Kidney (tissue), 14 donors: ENCODE measurements around the gene OGA. TPM values are rescaled to one million over a fixed set of nuclear protein-coding genes. Genes with fewer than 3 reads are reported as not detected.

Experiments
- DNase-seq, 5 donors: peaks; one replicate each; pipeline ENCODE4 v3.0.0-alpha.2; 2013 to 2020
- FAIRE-seq: peaks from 2 replicates; lab custom pipeline; 2012; peaks lifted over from hg19 to GRCh38; lab: Jason Lieb, UNC
- H3K27ac ChIP-seq, 2 donors: one replicate each; pipeline ENCODE4 v1.7.0; 2013; ENCODE audit warnings: low read depth in 2 of 2, low read length in 2 of 2, inconsistent platforms in 1 of 2
- H3K27me3 ChIP-seq: one replicate; pipeline ENCODE4 v1.7.1; 2013; ENCODE audit warnings: low read length, inconsistent platforms; ENCODE audit not compliant: control insufficient read depth, insufficient read depth
- H3K36me3 ChIP-seq, 3 donors: one replicate each; pipeline versions ENCODE4 v1.7.0 to v1.7.1; 2013; ENCODE audit warnings: low read length in 3 of 3, control low read depth in 1 of 3, inconsistent platforms in 1 of 3; ENCODE audit not compliant: insufficient read depth in 3 of 3, control insufficient read depth in 2 of 3
- H3K4me1 ChIP-seq, 3 donors: one replicate each; pipeline versions ENCODE4 v1.7.0 to v1.7.1; 2013; ENCODE audit warnings: low read length in 3 of 3, inconsistent platforms in 1 of 3, low read depth in 1 of 3; ENCODE audit not compliant: control insufficient read depth in 2 of 3, insufficient read depth in 2 of 3
- H3K4me3 ChIP-seq, 3 donors: one replicate each; pipeline versions ENCODE4 v1.7.0 to v1.8.1; 2013; ENCODE audit warnings: low read length in 3 of 3, control low read depth in 1 of 3, inconsistent platforms in 1 of 3
- H3K9ac ChIP-seq, 3 donors: one replicate each; pipeline versions ENCODE4 v1.7.0 to v1.7.1; 2013; ENCODE audit warnings: low read length in 3 of 3, control low read depth in 1 of 3, inconsistent platforms in 1 of 3
- H3K9me3 ChIP-seq, 3 donors: one replicate each; pipeline versions ENCODE4 v1.7.0 to v1.7.1; 2013; ENCODE audit warnings: low read length in 3 of 3, control low read depth in 1 of 3, inconsistent platforms in 1 of 3; ENCODE audit not compliant: control insufficient read depth in 2 of 3, insufficient read depth in 1 of 3
- CTCF ChIP-seq: IDR thresholded peaks from 3 replicates; pipeline ENCODE4 v1.5.1; 2012; ENCODE audit warnings: mild to moderate bottlenecking, moderate library complexity, borderline replicate concordance; ENCODE audit not compliant: insufficient read depth; ENCODE audit errors: extremely low read depth
- intact Hi-C: fragments of 100-400 bp; cut with DNase I; formaldehyde crosslinking; loops from one replicate; pipeline ENCODE4 v1.11.1; 2022
- polyA plus RNA-seq: library from polyadenylated mRNA; stranded (reverse); fragments of 350-450 nt; fragmentation: Illumina TruSeq; extraction: RNeasy Lipid Tissue Mini Kit (QIAGEN cat#74804); gene quantifications from one replicate; pipeline ENCODE4 v1.2.3, GENCODE V29; 2014; ENCODE audit warnings: low read depth, low replicate concordance; ENCODE audit not compliant: insufficient read depth
- total RNA-seq: library from RNA; stranded (reverse); fragmentation: NEBNext Ultra II Directional; extraction: Animal tissue kit (Norgen Biotek cat#: 25700); gene quantifications from one replicate; pipeline ENCODE4 v1.2.1, GENCODE V29; 2021
- donor health status: control.
- donor health status: control.
- donor health status: control.
- donor health status: control.
- donor health status: control.
- donor health status: DM: yes; HTN: yes; CAD: no.
- donor health status: Normal renal cell carcinoma (clear cell type).

Gene OGA
- total and polyA plus RNA-seq, 2 donors from 2014 or later: 33.4 to 146 TPM

- no peaks in the 10 kb centered on the region for H3K36me3 ChIP-seq
- H3K9ac ChIP-seq: no peak overlapping the region
- no peak for TF ChIP-seq CTCF
- FAIRE-seq: no peak
- H3K4me1 ChIP-seq: no peaks in the 10 kb centered on the region
- H3K4me3 ChIP-seq: no peak overlapping the region
- H3K27ac ChIP-seq: no peak overlapping the region
- no peak for DNase-seq
- peaks cover 3% of the 10 kb centered on the region for H3K27me3 ChIP-seq
- intact Hi-C loops: no loop called here
- H3K9me3 ChIP-seq: no peaks in the 10 kb centered on the region
Measured at GRCh38 chr10:101761226-101761625, 57.0 kb downstream of the OGA start.

GRCh38 chr10:101760510-101760909, 57.7 kb downstream of the OGA start:
- FAIRE-seq (no peak), DNase-seq (no peak)
- no peaks in the 10 kb centered on the region for H3K4me1 ChIP-seq
- no peak overlapping the region for H3K4me3 ChIP-seq
- H3K27ac ChIP-seq: no peak overlapping the region
- H3K9me3 ChIP-seq: no peaks in the 10 kb centered on the region
- no peak overlapping the region for H3K9ac ChIP-seq
- peaks cover 3% of the 10 kb centered on the region for H3K27me3 ChIP-seq
- no peaks in the 10 kb centered on the region for H3K36me3 ChIP-seq
- intact Hi-C loops: no loop called here
- no peak for TF ChIP-seq CTCF

DNA sequence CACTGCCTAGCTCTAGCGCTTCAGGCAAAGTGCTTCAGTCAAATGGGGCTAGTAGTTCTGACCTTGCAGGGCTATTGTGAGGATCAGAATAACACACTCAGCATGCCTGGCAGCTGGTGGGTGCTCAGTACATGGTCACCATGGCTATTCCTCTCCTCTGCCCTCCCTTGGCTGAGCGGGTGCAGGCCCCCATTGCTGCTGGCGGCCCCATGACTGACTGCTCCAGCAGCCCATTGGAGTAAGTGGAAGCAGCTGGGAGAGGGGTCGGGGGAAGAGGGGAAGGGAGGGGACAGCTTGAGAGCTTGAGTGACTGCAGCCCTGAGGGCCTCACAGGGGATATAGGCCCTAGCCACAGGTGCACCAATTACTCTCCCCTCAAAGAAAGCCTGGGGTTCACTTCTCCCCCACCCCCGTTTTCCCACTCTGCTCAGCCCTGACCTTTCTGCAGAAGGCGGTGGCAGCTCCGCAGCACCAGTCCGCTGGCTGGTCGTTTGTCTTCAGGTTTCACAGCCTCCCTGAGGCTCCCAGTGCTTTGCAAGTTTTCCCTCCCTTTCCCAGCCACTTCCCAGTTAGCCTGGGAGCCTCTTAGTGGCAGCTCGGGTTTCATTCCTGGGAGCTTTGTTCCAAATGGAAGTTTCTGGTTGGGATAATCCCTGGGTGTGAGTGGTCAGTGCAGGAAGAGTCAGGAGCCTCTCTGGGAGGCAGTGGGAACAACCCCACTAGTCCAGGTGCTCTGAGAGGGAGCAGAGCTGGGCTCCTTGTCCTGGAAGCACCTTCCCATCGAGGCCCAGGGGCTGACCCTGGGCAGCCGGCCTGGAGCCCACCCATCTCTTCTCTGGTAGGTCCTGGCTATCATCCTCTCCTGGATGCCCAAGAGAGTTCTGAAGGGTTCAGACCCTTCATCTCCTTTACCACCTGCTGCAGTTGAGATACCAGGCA, 58.7 kb downstream of the OGA start:
- Histone ChIP-seq H3K36me3 (no peaks in the 10 kb centered on the region), H3K27me3 (peaks cover 3% of the 10 kb centered on the region), H3K4me3 (no peak overlapping the region), H3K9me3 (no peaks in the 10 kb centered on the region), H3K27ac (no peak overlapping the region), H3K4me1 (no peaks in the 10 kb centered on the region), H3K9ac (no peak overlapping the region)
- FAIRE-seq (no peak), DNase-seq (no peak)
- intact Hi-C loops: no loop called here
- no peak for TF ChIP-seq CTCF
